ENCODE results near the gene OPCML.

DNA sequence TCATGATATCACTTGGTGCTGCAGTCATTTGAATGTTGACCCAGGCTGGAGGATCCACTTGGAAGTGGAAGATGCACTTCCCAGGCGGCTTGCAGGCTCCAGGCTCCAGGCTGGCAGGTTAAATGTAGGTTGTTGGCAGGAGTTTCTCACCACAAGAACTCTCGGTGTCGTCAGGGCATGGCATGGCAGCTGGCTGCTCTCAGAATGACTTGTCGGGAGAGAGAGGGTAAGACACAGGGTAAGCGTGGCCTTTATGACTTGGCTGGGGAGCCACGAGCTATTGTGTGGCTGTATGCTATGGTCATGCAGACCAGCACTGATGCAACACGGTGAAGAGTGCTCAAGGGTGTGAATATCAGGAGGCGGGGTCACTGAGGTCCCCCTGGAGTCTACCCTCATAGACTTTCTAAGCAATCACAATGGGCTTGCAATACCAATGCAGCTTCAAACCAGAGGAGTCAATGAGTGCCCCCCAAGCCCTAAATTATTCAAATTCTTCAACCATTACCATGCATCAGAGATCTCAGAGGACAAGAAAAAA is 1027.7 kb downstream of the OPCML start:
- TF ChIP-seq, protein P1, sequence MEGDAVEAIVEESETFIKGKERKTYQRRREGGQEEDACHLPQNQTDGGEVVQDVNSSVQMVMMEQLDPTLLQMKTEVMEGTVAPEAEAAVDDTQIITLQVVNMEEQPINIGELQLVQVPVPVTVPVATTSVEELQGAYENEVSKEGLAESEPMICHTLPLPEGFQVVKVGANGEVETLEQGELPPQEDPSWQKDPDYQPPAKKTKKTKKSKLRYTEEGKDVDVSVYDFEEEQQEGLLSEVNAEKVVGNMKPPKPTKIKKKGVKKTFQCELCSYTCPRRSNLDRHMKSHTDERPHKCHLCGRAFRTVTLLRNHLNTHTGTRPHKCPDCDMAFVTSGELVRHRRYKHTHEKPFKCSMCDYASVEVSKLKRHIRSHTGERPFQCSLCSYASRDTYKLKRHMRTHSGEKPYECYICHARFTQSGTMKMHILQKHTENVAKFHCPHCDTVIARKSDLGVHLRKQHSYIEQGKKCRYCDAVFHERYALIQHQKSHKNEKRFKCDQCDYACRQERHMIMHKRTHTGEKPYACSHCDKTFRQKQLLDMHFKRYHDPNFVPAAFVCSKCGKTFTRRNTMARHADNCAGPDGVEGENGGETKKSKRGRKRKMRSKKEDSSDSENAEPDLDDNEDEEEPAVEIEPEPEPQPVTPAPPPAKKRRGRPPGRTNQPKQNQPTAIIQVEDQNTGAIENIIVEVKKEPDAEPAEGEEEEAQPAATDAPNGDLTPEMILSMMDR (IDR thresholded peaks at IDR 0.05; ENCODE audit: low read depth, low read length, poor library complexity, severe bottlenecking) = no peak
- TF ChIP-seq EZH2phosphoT487 (IDR thresholded peaks at IDR 0.05; ENCODE audit: borderline replicate concordance, low read length) = no peak

Data from DOHH2 (cell line).